D341Med (cell line): ENCODE measurements around the gene TBX2.
A peak's percentile ranks its signal among the peaks of the same experiment; 100 is the strongest.

Source experiments
- DNase-seq: peaks from one replicate; pipeline ENCODE4 v3.0.0; 2012; ENCODE audit warnings: low spot score

Gene TBX2

DNA sequence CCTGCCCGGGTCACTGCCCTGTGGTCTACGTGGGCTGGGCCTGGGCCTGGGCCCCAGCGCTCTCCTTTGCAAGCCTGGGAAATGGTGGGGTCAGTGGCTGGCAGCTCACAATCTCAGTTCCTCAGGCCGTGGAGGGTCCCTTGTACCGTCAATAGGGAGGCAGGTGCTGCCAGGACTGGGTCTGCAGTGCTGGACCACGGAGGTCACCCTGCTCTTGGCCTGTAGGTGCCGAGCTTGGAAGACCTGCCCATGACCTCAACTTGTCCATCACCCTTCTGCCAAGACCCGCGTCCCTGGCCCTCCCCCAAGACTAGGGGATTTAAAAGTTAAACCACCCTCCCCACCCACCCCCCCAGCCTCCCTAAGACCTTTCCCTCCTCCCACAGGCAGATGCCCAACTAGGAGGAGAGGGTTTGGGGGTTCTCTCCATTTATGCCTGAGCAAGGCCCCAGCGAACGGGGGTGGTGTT, 2.5 kb downstream of the TBX2 start:
- no peak for DNase-seq

DNA sequence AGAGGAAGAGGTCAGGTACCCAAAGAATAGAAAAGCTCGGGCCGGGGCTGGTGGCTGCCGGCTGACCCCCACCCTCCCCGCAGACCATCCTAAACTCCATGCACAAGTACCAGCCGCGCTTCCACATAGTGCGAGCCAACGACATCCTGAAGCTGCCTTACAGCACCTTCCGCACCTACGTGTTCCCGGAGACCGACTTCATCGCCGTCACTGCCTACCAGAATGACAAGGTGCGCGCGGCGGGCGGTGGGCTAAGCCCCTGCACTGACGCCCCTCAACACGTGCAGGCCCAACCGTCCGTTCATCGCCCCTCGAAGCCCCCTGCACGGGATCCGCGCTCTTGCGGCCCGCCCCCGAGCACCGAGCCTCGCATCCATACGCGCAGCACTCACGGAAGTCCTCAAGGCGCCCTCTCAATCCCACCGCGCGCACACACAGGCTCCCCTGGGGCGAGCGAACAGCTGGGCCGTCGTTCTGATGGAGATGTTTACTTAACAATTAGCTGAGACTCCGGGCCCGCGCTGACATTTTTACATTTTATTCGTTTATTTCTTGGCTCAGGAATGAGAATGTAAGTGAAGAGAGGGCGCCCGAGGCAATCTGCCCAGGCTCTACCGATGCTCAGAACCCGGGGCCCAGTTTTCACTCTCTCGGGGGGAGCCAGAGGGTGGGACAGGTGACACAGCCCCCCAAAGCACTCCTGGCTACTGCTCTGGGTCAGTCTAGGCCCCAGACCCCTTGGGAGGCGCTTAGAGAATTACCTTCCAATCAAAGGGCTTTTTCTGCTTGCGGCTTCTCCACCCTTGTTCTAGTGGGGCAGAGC, 3.5 kb downstream of the TBX2 start:
- DNase-seq: peak; percentile 85

DNA sequence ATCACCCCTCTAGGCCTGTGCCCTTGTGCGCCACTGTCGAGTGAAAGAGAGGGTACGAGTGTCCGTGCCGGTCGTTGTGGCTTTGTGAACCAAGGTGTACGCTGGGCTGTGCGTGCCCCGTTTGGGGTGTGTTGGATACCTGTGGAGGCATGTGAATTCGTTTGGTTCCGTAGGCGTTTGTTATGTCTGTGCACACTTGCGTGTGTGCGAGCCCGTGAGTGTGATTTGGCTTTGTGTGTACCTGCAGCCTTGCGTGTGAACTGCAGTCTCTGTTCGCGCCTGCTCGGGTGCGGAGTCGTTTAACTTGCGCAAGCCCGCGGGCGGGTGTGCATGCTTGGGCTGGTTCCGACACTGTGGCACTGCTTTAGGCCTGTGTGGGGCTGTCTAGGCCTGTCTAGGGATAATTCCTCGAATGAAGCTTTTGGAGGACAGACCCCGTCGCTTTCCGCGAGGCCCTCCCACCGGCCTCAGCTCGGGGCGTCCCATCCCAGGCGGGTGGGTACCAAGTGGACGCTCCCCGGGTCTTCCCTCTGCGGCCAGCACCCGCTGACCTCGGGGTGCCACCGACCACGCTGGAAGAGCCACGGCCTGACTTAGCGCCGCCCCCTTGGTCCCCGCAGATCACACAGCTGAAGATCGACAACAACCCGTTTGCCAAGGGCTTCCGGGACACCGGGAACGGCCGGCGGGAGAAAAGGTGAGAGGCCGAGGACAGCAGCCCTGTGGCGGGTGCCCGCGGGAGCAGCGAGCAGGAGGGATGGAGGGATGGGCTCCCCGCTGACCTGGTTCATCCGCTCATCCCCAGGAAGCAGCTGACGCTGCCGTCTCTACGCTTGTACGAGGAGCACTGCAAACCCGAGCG, 4.4 kb downstream of the TBX2 start:
- no peak for DNase-seq

DNA sequence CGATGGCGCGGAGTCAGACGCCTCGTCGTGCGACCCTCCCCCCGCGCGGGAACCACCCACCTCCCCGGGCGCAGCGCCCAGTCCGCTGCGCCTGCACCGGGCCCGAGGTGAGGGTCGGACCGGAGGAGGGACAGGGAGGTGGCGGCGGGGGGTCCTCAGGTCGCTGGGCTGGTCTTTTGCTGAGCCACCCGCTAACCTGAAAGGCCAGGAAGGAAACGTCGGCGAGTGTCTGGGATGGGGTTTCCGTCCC, 4.9 kb downstream of the TBX2 start:
- no peak for DNase-seq

DNA sequence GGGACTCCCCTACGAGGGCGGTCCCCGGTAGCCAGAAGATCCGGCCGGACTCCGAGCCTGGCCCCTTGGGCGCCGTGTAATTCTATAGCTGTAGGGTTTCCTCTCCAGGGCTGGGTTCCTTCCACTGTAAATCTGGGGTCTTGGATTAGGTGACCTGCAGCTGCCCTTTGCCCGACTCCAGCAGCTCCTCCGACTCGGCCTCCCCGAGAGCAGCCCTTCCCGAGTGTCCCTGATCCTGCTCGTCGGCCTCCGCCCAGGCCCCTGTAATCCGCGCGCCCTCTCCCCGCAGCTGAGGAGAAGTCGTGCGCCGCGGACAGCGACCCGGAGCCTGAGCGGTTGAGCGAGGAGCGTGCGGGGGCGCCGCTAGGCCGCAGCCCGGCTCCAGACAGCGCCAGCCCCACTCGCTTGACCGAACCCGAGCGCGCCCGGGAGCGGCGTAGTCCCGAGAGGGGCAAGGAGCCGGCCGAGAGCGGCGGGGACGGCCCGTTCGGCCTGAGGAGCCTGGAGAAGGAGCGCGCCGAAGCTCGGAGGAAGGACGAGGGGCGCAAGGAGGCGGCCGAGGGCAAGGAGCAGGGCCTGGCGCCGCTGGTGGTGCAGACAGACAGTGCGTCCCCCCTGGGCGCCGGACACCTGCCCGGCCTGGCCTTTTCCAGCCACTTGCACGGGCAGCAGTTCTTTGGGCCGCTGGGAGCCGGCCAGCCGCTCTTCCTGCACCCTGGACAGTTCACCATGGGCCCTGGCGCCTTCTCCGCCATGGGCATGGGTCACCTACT, 5.5 kb downstream of the TBX2 start:
- DNase-seq: no peak

DNA sequence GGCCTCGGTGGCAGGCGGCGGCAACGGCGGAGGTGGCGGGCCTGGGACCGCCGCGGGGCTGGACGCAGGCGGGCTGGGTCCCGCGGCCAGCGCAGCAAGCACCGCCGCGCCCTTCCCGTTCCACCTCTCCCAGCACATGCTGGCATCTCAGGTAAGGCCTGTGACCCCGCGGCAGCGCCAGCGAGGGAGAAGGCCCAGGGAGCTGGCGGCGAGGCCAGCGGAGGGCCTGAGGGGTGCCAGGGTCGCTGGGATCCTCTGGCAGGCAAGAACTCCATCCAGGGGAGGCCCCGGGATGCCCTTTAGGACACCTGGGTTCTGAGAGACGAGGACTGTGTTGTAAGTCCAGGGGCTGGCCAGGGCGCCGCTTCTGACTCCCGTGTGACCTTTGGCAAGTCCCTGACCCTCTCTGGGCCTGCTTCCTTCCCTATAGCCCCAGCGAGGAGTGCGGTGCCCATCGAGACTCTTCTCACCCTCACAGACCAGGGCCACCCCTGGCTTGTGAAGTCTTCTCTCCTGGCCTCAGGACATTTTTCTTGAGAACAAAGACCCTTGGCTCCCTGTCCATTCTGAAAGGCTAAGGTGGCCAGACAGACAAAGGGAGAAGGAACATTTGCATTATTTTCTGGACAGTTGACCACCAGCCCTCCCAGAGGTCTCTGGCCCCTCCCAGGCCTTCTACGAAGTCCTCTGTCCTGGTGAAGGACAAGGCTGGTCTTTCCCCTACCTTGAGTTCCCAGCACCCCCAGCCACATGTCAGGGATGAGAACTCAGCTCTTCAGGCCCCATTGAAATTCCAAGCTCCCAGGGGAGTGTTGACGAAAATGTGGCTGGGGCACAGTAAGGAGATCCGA, 6.3 kb downstream of the TBX2 start:
- no peak for DNase-seq

DNA sequence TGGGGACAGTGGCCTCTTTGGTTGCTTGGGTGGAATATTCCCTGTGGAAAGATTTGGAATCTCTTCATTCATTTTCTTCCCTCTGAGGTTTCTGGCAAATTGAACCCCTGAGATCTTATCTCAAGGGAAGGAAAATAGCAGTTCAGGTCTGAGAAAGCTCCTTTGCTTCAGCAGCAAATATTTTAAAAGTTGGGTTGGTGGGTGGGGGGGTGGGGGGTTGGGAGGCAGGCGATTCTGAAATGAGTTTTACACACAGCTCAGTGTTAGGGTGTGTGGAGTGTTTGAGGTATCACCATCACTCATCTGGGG, 6.8 kb downstream of the TBX2 start:
- no peak for DNase-seq

DNA sequence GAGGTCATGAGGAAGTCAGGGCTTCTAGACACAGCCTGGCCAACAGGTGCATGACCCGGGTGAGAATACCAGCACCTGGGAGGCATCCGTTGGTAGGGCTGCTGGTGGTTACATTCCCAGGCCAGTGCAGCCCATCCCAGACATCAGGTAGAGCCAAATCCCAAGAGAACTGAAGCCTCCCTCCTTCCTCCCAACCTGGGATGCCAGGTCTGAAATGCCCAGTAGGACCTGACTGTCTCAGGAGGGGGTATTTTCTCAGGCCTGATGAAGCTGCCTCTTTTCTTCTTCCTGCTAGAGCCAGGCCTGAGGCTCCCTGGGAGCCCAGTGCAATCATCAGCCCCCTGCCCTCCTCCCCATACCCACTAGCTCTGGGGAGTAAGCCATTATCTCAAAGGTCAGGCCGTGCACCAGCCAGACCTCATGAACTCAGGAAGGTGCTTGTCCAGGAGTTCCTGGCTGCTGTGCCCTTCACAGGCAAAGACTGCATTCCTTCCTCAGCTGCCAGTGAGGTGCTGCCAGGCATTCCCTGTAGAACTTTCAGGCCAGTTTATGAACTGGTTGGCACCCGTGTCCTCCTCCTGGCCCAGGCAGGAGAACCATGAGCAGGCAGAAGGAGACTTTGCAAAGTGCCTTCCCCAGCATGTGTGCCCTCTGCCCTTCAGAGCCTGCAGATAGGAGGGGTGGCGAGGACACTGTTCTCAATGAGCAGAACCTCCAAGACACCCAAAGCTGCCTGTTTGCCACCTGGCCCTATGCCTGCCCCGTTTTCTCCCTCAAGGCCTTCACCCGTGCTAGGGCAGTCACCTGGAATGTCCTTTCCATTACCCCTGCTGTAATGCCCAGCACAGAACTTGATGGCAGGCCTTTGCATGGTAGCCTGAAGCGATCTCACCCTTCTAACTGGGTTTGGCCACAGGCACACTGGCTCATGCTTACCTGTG, 7.6 kb downstream of the TBX2 start:
- no peak for DNase-seq

DNA sequence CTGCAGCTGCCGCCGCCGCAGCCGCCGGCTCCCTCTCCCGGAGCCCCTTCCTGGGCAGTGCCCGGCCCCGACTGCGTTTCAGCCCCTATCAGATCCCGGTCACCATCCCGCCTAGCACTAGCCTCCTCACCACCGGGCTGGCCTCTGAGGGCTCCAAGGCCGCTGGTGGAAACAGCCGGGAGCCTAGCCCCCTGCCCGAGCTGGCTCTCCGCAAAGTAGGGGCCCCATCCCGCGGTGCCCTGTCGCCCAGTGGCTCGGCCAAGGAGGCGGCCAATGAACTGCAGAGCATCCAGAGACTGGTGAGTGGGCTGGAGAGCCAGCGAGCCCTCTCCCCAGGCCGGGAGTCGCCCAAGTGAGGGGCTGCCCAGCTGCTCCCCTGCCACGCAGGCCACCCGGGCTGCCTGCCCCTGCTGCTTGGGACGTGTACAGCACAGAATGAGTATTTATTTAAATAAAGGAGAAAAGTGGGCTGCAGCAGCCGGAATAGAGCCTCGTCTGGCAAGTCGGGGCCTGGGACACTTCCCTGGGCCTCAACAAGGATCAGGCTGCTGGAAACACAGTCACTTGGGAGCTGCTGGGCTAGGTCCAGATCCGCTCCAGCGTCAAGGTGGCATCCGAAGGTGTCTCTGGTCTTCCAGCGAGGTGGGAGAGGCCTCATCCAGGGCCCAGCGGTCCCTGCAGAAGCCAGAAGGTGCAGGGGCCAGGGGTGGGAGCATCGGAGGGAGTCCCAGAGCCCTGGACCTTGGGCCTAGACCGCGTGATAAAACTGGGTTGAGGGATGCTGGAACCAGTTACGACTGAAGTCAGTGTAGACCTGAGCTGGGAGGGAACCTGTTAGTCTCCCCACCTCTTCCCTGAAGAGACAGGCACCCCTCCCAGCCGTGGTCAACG, 8.8 kb downstream of the TBX2 start:
- DNase-seq: peak; percentile 42

DNA sequence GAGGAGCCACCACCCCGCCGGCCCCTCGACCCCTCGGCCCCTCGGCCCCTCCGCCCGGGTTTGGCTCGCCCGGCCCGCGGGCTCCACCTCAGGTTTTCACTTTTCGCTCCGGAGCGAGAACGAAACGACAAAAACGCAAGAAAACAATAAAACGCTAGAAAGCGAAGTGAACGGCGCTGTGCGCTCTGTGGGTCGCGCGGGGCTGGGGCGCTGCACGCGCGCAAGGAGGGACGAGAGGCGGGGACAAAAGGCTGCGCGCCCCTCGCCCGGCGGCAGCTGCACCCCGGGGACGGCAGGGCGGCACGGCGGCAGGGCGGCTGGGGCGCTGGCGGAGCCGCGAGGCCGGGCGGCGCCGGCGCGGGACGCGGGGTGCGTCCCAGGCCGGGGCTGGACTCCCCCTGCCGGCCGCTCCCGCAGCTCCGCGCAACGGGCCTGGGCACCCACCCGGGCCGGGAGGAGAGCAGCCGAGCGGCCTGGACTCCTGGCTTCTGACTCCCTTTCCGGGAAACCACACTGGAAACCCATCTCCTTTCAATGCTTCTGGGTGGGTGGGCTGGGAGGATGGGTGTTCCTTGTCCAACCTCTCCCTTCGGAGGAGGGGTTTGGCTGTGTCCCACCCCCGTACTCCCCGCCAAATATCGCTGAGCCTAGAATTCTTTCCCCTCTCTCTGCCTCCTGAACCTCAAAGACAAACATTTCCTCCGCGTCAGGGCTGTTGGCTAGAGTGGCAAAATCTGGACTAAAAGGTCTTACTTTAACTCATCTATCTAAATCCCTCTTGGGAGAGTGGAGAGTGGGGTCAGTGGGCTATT, 9.9 kb downstream of the TBX2 start:
- peak; percentile 92 for DNase-seq

DNA sequence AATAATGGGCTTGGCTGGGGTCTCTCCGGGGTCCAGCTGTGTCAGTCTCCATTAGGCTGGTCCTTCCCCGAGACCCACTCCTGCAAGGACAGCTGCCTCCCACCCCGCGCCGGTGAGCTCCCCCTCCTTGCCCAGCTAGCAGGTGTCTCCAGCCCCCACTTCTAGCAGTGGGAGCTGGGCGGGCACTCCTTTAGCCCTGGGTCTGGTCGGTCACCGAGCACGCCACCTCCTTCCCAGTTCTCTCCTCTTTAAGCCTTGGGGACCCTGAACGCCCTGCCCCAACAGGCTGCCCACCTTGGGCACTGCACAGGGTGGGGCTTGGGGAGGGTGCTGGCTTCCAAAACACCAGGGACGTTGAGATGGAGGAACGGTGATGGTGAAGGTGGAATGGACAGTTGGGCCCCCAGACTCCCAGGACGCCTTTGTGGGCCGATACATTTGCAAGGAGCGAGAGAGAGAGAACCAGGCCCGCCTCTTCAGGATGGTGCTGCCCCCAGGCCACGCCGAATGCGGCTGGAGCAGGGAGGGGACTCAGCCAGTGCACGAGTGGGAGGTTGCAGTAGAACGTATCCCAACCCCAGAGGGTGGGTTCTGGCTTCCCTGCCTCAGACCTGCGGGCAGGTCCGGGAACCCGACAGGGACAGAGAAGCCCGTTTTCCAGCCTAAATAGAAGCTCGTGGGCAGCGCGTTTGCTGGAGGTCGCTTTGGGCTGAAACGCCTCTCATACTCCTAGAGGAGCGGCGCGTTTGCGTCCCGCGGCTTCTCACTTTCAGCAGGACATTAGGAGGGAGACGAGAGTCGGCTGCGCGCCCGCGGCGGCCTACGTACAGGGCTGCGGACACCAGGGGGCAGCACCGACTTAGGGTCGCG, 10.7 kb downstream of the TBX2 start:
- peak; percentile 42 for DNase-seq

DNA sequence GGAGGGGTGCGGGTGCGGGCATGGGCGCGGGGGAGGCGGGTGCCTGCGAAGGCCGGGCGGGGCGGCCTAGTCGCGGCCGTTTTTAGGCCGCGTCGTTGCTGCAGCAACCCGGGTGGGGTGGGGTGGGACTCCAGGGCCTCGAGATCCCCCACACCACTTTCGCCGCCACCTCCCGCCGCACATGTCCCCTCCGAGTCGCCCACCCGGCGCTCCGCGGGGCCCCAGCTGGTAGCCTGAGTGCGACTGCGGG, 11.3 kb downstream of the TBX2 start:
- peak; percentile 95 for DNase-seq

DNA sequence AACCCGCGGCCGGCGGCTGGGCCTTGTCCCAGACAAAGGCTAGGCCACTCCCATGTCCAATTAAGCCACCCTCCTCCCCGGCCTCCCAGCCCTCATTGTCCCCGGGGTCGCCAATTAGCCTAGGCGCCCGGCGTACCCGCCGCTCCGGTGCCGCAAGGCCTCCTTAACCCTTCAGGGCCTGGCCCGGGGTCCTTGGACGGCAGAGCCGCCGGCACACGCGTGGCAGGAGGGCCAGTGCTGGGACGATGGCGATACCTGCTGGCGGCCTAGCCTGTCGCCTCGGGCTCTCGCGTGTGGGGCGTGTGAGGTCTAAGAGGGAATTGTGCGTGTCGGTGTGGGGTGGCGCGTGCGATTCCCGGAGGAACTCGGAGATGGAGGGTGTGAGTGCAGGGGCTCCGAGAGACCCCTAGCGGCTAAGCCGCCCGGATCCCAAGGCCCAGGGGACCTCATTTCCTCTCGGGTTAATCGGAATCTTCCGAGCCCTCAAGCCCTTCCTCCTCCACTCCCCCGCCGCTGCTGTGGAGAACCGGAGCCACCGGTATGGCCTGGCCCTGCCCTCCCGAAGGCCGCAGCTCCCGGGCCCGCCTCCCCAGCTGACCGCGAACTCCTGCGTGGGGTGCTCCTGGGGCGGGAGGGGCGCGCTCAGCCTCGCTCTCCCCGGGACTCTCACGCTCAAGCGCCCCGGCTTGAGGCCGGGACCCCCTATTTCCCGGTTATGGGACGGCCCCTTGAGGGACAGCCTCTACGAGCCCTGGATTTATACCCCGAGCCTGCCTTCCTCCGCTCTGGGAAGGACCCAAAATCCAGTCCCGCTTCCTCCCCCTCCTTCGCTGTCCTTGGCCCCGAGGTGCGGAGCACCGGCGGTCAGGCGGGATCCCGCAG, 11.9 kb downstream of the TBX2 start:
- peak; percentile 79 for DNase-seq

DNA sequence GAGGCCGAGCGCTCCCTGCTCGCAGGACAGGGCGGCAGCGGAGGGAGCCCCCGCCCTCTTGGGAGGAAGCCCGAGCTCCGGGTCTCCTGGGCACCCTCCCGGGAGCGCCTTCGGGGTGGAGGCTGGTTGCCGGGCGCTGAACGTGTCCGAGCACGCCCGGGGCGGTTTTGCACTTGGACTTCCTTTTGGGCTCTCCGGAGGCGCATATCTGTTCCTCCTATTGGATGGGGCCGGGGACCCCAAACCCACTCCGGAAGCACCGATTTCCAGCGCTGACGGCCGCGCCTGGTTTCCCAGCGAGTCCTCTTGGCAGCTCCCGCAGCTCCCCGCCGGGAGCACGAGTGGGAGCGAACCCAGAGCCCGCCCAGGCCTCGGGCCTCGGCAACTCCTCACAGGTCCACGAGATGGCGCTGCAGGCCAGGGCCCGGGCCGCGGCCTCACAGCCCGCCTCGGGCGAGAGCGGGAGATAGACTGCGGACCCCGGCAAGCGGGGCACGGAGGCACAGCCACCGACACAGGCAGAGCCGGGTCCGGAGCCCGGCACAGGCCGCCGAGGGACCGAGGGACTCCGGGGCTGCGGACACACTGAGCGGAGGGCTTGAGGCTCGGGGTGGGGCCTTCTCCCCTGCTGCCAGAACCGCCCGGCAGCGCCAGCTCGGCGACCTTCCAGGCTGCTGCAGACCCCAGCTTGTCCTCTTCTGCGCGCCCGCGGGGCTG, 12.7 kb downstream of the TBX2 start:
- peak; percentile 98 for DNase-seq

DNA sequence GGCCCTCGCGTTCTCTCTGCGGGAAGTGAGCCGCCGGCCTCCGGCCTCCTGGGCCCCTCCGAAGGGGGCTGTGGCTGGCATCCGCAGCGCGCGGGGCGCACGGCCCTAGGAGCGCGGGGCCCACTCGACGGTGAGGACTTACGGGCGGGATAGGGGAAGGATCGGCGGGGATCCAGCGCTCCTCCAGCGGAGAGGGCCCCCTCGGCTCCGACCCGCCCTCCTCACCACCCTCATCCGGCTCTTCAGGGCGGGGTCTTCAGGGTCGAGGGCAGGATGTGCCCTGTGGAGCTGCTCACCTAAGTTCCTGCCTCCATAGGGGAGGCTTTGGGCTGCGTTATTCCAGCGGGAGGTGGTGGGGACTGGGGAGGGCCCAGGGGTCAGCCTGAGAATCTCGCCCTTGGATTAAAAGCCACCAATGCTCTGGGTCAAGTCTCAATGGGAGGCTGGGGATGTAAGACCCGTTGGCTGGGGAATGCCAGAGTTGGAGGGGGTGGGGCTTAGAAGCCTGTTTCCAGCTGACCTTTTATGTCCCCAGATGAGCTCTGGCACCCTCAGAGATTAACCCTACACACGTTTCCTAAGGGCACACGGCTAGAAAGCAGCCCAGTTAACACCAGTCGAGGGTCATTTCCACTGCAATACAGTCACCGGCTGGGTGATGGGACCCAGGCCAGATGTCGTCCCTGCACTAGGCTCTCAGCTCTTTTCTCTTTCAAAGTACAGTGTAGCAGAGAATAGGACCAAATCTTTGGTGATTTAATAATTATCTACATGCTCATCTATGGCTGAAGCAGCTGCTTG, 13.4 kb downstream of the TBX2 start:
- no peak for DNase-seq

DNA sequence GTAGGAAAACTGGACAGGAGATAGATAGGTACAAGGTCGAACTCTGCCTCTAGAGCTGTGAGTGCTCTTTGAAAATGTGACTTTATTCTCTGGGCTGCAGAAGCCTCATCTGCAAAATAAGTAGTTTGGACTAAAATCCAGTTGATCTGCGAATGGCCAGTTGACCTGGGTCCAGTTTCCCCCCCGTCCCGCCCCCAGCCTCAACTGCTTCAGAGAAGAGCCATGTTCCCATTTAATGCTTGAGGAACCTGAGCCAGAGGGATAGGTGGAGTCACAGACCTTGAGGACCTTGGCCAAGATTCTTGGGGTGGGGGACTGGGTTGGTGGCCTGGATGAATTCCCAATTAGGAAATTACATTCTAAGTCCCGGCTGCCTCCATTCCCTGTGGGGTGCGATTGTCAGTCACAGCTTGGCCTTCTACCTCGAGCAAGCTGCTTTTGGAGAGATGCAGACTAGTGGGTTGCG, 14.1 kb downstream of the TBX2 start:
- DNase-seq: no peak
